ENCODE results near the gene RAB6A.

DNA sequence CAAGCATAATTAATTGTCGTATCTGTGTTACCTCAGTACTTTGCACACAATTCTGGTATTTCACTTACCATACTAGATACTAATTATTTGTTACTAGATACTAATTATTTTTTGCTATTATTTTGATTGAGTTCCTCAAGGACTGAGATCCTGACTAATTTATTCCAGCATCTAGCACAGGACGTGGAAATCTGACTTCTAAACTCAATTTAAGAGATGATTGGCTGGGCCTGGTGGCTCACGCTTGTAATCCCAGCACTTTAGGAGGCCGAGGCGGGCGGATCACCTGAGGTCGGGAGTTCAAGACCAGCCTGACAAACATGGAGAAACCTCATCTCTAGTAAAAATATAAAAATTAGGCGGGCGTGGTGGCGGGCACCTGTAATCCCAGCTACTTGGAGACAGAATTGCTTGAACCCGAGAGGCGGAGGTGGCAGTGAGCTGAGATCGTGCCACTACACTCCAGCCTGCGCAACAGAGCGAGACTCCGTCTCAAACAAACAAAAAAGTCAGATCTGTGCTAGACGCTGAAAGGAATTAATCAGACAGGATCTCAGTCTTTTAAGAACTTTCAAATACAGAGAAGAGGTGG lies 26.3 kb upstream of the RAB6A start:
- TF ChIP-seq, protein P1, sequence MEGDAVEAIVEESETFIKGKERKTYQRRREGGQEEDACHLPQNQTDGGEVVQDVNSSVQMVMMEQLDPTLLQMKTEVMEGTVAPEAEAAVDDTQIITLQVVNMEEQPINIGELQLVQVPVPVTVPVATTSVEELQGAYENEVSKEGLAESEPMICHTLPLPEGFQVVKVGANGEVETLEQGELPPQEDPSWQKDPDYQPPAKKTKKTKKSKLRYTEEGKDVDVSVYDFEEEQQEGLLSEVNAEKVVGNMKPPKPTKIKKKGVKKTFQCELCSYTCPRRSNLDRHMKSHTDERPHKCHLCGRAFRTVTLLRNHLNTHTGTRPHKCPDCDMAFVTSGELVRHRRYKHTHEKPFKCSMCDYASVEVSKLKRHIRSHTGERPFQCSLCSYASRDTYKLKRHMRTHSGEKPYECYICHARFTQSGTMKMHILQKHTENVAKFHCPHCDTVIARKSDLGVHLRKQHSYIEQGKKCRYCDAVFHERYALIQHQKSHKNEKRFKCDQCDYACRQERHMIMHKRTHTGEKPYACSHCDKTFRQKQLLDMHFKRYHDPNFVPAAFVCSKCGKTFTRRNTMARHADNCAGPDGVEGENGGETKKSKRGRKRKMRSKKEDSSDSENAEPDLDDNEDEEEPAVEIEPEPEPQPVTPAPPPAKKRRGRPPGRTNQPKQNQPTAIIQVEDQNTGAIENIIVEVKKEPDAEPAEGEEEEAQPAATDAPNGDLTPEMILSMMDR (conservative IDR thresholded peaks at IDR 0.05) = no peak
- TF ChIP-seq EZH2 (IDR thresholded peaks at IDR 0.05; ENCODE audit: low read depth) = no peak
